Tibial artery (tissue), 4 donors: ENCODE results near the gene ZNF605.

Source experiments
- DNase-seq, 2 donors: peaks; one replicate each; pipeline ENCODE4 v3.0.0-alpha.2; 2019
- H3K27ac ChIP-seq, 2 donors: fragments of 200-600 bp; sonication (generic) in 1 of 2; 1 replicate in 1 of 2; 2 replicates in 1 of 2; pipeline ENCODE4 v1.5.1; 2018 to 2019; ENCODE audit warnings: mild to moderate bottlenecking in 1 of 2
- H3K27me3 ChIP-seq, 2 donors: fragments of 200-600 bp; sonication (generic) in 1 of 2; one replicate each; pipeline versions ENCODE4 v1.5.1 to v1.6.0; 2016 to 2019
- H3K36me3 ChIP-seq, 3 donors: fragments of 200-600 bp; sonication (generic) in 2 of 3; one replicate each; pipeline ENCODE4 v1.5.1; 2016 to 2019; ENCODE audit warnings: mild to moderate bottlenecking in 2 of 3
- H3K4me1 ChIP-seq, 4 donors: fragments of 200-600 bp; sonication (generic) in 2 of 4; 1 replicate in 3 of 4; 2 replicates in 1 of 4; pipeline ENCODE4 v1.5.1; 2016 to 2019
- H3K4me3 ChIP-seq, 2 donors: fragments of 200-600 bp; sonication (generic) in 1 of 2; 1 replicate in 1 of 2; 2 replicates in 1 of 2; pipeline ENCODE4 v1.5.1; 2018 to 2019; ENCODE audit warnings: mild to moderate bottlenecking in 2 of 2
- H3K9me3 ChIP-seq, 3 donors: fragments of 200-600 bp; sonication (generic) in 1 of 3; one replicate each; pipeline ENCODE4 v1.5.1; 2016 to 2019
- CTCF ChIP-seq, 2 experiments: fragments of 200-600 bp in 1 of 2; fragments of 450-650 bp in 1 of 2; IDR thresholded peaks; one replicate each; pipeline ENCODE4 v1.5.1; 2017 to 2019; ENCODE audit warnings: antibody characterized with exemption in 2 of 2, mild to moderate bottlenecking in 1 of 2, moderate library complexity in 1 of 2
- intact Hi-C: fragments of 100-400 bp; cut with DNase I; formaldehyde crosslinking; loops from one replicate; pipeline ENCODE4 v1.15.0; 2023; ENCODE audit warnings: low total_unique reads

Gene ZNF605

GRCh38 chr12:132874175-132874574 lies 81.9 kb downstream of the ZNF605 start:
- Histone ChIP-seq H3K4me1 (no peaks in the 10 kb centered on the region), H3K9me3 (no peaks in the 10 kb centered on the region), H3K4me3 (no peak overlapping the region), H3K27me3 (no peaks in the 10 kb centered on the region), H3K36me3 (peaks cover 62 to 98% (median 82%) of the 10 kb centered on the region in 3 donors), H3K27ac (no peak overlapping the region)
- intact Hi-C loops: no loop called here
- no peak for TF ChIP-seq CTCF (IDR thresholded peaks at IDR 0.05)
- DNase-seq: no peak

- H3K9me3 ChIP-seq: no peaks in the 10 kb centered on the region
- no peaks in the 10 kb centered on the region for H3K4me1 ChIP-seq
- H3K36me3 ChIP-seq: peaks cover 62 to 97% (median 86%) of the 10 kb centered on the region in 3 donors
- DNase-seq: no peak
- no peak overlapping the region for H3K4me3 ChIP-seq
- no peak overlapping the region for H3K27ac ChIP-seq
- no peak for TF ChIP-seq CTCF (IDR thresholded peaks at IDR 0.05)
- intact Hi-C loops: no loop called here
- no peaks in the 10 kb centered on the region for H3K27me3 ChIP-seq
Measured at GRCh38 chr12:132873724-132874123, 82.4 kb downstream of the ZNF605 start.

- intact Hi-C loops: no loop called here
- no peak for TF ChIP-seq CTCF (IDR thresholded peaks at IDR 0.05)
Measured at GRCh38 chr12:132872975-132873421, 83.1 kb downstream of the ZNF605 start.

GRCh38 chr12:132872073-132872855 lies 83.8 kb downstream of the ZNF605 start:
- DNase-seq: no peak
- Histone ChIP-seq H3K27me3 (no peaks in the 10 kb centered on the region), H3K9me3 (no peaks in the 10 kb centered on the region), H3K4me1 (no peaks in the 10 kb centered on the region), H3K36me3 (peaks cover 68 to 98% (median 94%) of the 10 kb centered on the region in 3 donors), H3K4me3 (no peak overlapping the region), H3K27ac (no peak overlapping the region)
- intact Hi-C loops: no loop called here
- no peak for TF ChIP-seq CTCF (IDR thresholded peaks at IDR 0.05)

More at GRCh38 chr12:132872975-132873421, 83.1 kb downstream of the ZNF605 start:
- no peak overlapping the region for H3K27ac ChIP-seq
- H3K4me1 ChIP-seq: no peaks in the 10 kb centered on the region
- peaks cover 63 to 97% (median 93%) of the 10 kb centered on the region in 3 donors for H3K36me3 ChIP-seq
- no peaks in the 10 kb centered on the region for H3K9me3 ChIP-seq
- H3K4me3 ChIP-seq: no peak overlapping the region
- no peak for DNase-seq
- no peaks in the 10 kb centered on the region for H3K27me3 ChIP-seq

GRCh38 chr12:132869551-132869950 lies 86.6 kb downstream of the ZNF605 start:
- H3K4me3 ChIP-seq: no peak overlapping the region
- peaks cover 70 to 89% (median 87%) of the 10 kb centered on the region in 3 donors for H3K36me3 ChIP-seq
- H3K4me1 ChIP-seq: no peaks in the 10 kb centered on the region
- no peaks in the 10 kb centered on the region for H3K27me3 ChIP-seq
- no peak for DNase-seq
- H3K27ac ChIP-seq: no peak overlapping the region
- no peak for TF ChIP-seq CTCF (IDR thresholded peaks at IDR 0.05)
- H3K9me3 ChIP-seq: no peaks in the 10 kb centered on the region
- intact Hi-C loops: no loop called here
